Stimulated activated CD8-positive, alpha-beta memory T cell treated with anti-CD3 and anti-CD28 coated beads, Interleukin-15, amount 100 ng/mL, for 48 hours (primary cell): ENCODE data around the gene ADPRS.

ENCODE experiments used
- DNase-seq, 2 donors: peaks; one replicate each; pipeline ENCODE4 v3.0.0-alpha.2; 2020; ENCODE audit warnings: low read depth in 2 of 2

Gene ADPRS

GRCh38 chr1:36088577-36089392, at the start of gene ADPRS:
TSS of gene ADPRS (plus strand) at chr1:36088892. CDS start at chr1:36088905, 13 bp downstream.
- DNase-seq: peak; percentile 87 to 88

GRCh38 chr1:36040238-36040637, 48.5 kb upstream of the ADPRS start:
- no peak for DNase-seq

- DNase-seq: no peak
Measured at GRCh38 chr1:36051821-36052220, 36.9 kb upstream of the ADPRS start.

GRCh38 chr1:36053978-36054377, 34.7 kb upstream of the ADPRS start:
- no peak for DNase-seq

- no peak for DNase-seq
Measured at GRCh38 chr1:36055706-36056105, 33.0 kb upstream of the ADPRS start.

GRCh38 chr1:36062315-36062714, 26.4 kb upstream of the ADPRS start:
- no peak for DNase-seq

- no peak for DNase-seq
Measured at GRCh38 chr1:36067871-36068270, 20.8 kb upstream of the ADPRS start.

- DNase-seq: no peak
Measured at GRCh38 chr1:36068866-36069265, 19.8 kb upstream of the ADPRS start.

- DNase-seq: no peak
Measured at GRCh38 chr1:36070349-36070748, 18.3 kb upstream of the ADPRS start.

GRCh38 chr1:36076979-36077573, 11.6 kb upstream of the ADPRS start:
- DNase-seq: no peak

- no peak for DNase-seq
Measured at GRCh38 chr1:36080236-36080635, 8.5 kb upstream of the ADPRS start.

- DNase-seq: no peak
Measured at GRCh38 chr1:36080801-36081200, 7.9 kb upstream of the ADPRS start.

GRCh38 chr1:36081926-36082485, 6.7 kb upstream of the ADPRS start:
- DNase-seq: no peak

- no peak for DNase-seq
Measured at GRCh38 chr1:36083219-36083618, 5.5 kb upstream of the ADPRS start.

GRCh38 chr1:36083635-36084496, 4.8 kb upstream of the ADPRS start, which contains the start of gene TEKT2:
TSS of gene TEKT2 (plus strand) at chr1:36084094. CDS start at chr1:36084922, 828 bp downstream.
- no peak for DNase-seq

GRCh38 chr1:36084497-36085115, 4.1 kb upstream of the ADPRS start:
- DNase-seq: no peak

GRCh38 chr1:36085126-36085525, 3.6 kb upstream of the ADPRS start:
- no peak for DNase-seq

- no peak for DNase-seq
Measured at GRCh38 chr1:36085686-36086526, 2.8 kb upstream of the ADPRS start.

GRCh38 chr1:36086529-36087232, 2.0 kb upstream of the ADPRS start:
- no peak for DNase-seq
